SJCRH30 (cell line): ENCODE measurements around the gene PPP4R2. TPM values are rescaled to one million over a fixed set of nuclear protein-coding genes. Genes with fewer than 3 reads are reported as not detected.

Experiments
- DNase-seq, 2 experiments: peaks; one replicate each; pipeline ENCODE4 v3.0.0-alpha.2; 2015 to 2020
- H3K27ac ChIP-seq: fragments of 250-450 bp; sonication (Bioruptor Pico); 2 replicates; pipeline ENCODE4 v1.5.1; 2020; ENCODE audit warnings: mild to moderate bottlenecking, moderate library complexity
- H3K27me3 ChIP-seq: fragments of 250-450 bp; sonication (Bioruptor Pico); 2 replicates; pipeline ENCODE4 v1.5.1; 2020; ENCODE audit warnings: mild to moderate bottlenecking, moderate library complexity
- H3K36me3 ChIP-seq: fragments of 250-450 bp; sonication (Bioruptor Pico); 2 replicates; pipeline ENCODE4 v1.5.1; 2020; ENCODE audit warnings: mild to moderate bottlenecking, moderate library complexity
- H3K4me1 ChIP-seq: fragments of 250-450 bp; sonication (Bioruptor Pico); 2 replicates; pipeline ENCODE4 v1.5.1; 2020; ENCODE audit warnings: mild to moderate bottlenecking, moderate library complexity
- H3K4me3 ChIP-seq: fragments of 250-450 bp; sonication (Bioruptor Pico); 2 replicates; pipeline ENCODE4 v1.5.1; 2020; ENCODE audit warnings: mild to moderate bottlenecking, moderate library complexity
- H3K9me3 ChIP-seq: fragments of 250-450 bp; sonication (Bioruptor Pico); replicated peaks from 2 replicates; pipeline ENCODE4 v1.5.1; 2020; ENCODE audit warnings: mild to moderate bottlenecking, moderate library complexity
- total RNA-seq: library from RNA; depleted of rRNA; stranded (reverse); fragments of >200 nt; shearing (Covaris generic); gene quantifications from 2 replicates; pipeline ENCODE4 v1.2.3, GENCODE V29; 2014

Gene PPP4R2
- total RNA-seq, 1 experiment from 2014 or later = 55.6 TPM

DNA sequence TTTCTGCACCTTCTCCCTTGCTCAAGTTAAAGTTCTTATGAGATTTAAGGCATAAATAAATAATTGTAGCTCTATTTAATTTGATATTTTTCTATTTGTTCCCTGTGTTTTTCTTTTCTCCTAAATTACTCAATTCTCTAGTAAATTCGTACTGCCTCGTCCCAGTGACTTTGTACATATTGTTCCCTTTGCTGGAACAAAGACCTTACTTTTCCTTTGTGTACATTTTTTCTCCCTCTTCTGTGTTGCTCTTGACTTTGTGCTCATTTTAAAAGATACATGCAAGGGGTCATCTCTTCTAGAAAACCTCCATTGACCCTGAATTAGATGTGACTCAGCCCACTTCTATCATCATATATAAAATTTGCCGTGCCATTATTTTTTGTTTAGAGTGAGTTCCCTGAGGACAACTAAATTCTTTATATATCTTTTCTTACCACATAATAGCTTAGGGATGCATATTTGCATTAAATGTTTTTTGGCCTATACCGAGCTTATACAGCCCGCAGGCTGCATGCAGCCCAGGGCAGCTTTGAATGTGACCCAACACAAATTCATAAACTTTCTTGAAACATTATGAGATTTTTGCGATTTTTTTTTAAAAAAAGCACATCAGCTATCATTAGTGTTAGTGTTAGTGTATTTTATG is 29.6 kb downstream of the PPP4R2 start:
- no peak overlapping the region for H3K4me3 ChIP-seq
- no peak overlapping the region for H3K27ac ChIP-seq
- DNase-seq = no peak
- H3K4me1 ChIP-seq = peaks cover 9% of the 10 kb centered on the region; the same call in 1 of the 2 replicates
- H3K9me3 ChIP-seq = no peaks in the 10 kb centered on the region
- no peaks in the 10 kb centered on the region for H3K27me3 ChIP-seq
- no peaks in the 10 kb centered on the region for H3K36me3 ChIP-seq

DNA sequence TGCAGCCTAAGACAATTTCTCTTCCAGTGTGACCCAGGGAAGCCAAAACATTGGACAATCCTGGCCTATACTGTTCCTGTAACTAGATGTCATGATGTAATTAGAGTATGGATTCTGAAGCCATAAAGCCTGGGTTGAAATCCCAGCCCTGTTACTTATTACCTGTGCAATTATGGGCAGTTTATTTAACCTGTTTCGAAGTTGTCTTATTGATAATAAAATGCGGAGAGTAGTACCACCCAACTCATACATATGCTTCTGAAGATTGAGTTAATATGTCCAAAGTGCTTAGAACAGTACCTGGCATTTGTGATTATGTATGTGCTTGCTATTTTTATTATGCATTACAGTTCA is 30.1 kb downstream of the PPP4R2 start:
- H3K27me3 ChIP-seq = no peaks in the 10 kb centered on the region
- no peaks in the 10 kb centered on the region for H3K36me3 ChIP-seq
- H3K4me3 ChIP-seq = no peak overlapping the region
- H3K4me1 ChIP-seq = peaks cover 9% of the 10 kb centered on the region; the same call in 1 of the 2 replicates
- DNase-seq = no peak
- no peak overlapping the region for H3K27ac ChIP-seq
- H3K9me3 ChIP-seq = no peaks in the 10 kb centered on the region

DNA sequence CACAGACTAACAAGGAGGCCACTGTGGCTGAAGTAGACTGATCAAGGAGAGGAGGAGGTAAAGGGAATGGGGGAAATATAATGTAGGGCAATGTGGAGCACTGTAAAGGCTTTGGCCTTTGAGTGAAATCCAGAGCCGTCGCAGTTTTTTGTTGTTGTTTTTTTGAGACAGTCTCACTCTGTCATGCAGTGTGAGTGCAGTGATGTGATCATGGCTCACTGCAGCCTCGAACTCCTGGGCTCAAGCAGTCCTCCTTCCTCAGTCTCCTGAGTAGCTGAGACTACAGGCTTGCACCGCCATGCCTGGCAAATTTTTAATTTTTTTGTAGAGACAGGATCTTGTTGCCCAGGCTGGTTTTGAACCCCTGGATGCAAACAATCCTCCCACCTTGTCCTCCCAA is 32.2 kb downstream of the PPP4R2 start:
- H3K36me3 ChIP-seq = no peaks in the 10 kb centered on the region
- H3K27ac ChIP-seq = no peak overlapping the region
- no peaks in the 10 kb centered on the region for H3K27me3 ChIP-seq
- H3K4me3 ChIP-seq = no peak overlapping the region
- H3K4me1 ChIP-seq = peaks cover 9% of the 10 kb centered on the region; the same call in 1 of the 2 replicates
- DNase-seq = no peak
- no peaks in the 10 kb centered on the region for H3K9me3 ChIP-seq

DNA sequence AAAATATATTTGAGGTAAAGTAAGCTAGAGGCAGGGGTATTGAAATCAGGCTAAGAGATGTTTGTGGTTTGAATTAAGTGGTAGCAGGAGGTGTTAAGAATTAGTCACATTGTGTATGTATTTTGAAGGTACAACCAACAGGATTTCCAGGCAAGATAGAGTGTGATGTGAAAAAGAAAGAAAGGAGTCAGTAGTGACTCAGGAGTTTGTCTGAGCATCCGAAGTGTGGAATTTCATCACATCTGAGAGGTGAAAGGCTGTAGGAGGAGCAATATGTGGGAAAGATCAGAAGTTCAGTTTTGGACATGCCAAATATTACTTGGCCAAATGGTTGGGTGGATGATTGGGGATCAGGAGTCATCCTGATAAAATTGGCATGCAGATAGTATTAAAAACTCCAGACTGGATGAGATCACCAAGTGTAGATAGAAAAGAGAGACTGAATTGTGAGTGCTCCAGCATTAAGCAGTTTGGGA is 32.7 kb downstream of the PPP4R2 start:
- peaks cover 9% of the 10 kb centered on the region; the same call in 1 of the 2 replicates for H3K4me1 ChIP-seq
- no peaks in the 10 kb centered on the region for H3K27me3 ChIP-seq
- no peak overlapping the region for H3K4me3 ChIP-seq
- H3K27ac ChIP-seq = 0 out of 2 replicates have a peak overlapping the region, but pooled peaks have one; percentile 15
- no peaks in the 10 kb centered on the region for H3K36me3 ChIP-seq
- H3K9me3 ChIP-seq = no peaks in the 10 kb centered on the region
- peak in 1 of 2 experiments; percentile 5 for DNase-seq

DNA sequence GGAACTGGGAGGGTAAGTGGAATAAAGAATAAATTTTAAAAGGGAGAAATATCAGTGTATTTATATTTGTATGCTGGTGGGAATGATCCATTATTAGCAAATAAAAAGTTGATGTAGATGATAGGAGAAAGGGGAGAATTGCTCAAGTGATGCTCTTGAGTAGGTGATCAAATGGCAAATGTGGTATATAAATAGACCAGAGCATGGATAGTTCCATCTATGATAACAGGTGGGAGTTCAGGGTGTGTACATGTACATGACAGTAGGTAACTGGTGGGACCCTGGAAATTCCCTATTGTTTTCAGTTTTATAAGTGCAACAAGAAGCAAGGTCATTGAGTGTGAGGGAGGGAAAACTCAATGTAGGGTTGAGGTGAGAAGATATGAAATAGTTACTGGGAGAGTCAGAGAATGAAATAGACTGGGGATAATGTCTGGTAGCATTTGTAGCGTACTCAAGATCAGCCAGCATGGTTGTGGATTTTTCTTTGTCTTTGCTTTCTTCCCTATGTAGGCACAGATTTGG is 33.5 kb downstream of the PPP4R2 start:
- no peak for DNase-seq
- Histone ChIP-seq H3K4me3 (no peak overlapping the region), H3K27me3 (no peaks in the 10 kb centered on the region), H3K9me3 (no peaks in the 10 kb centered on the region), H3K36me3 (no peaks in the 10 kb centered on the region), H3K4me1 (peaks cover 9% of the 10 kb centered on the region; the same call in 1 of the 2 replicates), H3K27ac (no peak overlapping the region)

DNA sequence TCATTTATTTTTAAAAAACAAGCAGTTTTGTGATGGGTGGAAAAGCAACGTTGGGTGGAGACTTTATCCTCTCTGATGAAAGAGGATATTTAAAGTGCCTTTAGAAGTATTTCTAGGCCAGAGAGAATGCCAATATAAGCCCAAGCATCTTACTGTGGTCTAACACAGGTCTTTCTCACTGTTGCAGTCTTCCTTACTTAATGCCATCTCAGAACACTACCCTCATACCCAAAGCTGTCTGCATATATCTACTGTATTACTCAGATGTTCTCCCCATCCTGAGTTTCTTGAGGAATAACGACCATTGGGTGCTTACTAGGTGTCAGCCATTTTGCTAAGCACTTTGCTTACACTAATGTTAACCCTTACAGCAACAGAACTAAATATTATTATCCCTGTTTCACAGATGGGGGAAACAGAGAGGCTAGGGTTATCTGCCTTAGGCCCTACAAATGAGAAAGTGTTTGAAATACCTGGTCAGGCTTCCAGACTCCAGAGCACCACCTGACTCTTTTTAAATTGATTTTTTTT is 35.0 kb downstream of the PPP4R2 start:
- peaks cover 9% of the 10 kb centered on the region; the same call in 1 of the 2 replicates for H3K4me1 ChIP-seq
- DNase-seq = no peak
- no peaks in the 10 kb centered on the region for H3K27me3 ChIP-seq

DNA sequence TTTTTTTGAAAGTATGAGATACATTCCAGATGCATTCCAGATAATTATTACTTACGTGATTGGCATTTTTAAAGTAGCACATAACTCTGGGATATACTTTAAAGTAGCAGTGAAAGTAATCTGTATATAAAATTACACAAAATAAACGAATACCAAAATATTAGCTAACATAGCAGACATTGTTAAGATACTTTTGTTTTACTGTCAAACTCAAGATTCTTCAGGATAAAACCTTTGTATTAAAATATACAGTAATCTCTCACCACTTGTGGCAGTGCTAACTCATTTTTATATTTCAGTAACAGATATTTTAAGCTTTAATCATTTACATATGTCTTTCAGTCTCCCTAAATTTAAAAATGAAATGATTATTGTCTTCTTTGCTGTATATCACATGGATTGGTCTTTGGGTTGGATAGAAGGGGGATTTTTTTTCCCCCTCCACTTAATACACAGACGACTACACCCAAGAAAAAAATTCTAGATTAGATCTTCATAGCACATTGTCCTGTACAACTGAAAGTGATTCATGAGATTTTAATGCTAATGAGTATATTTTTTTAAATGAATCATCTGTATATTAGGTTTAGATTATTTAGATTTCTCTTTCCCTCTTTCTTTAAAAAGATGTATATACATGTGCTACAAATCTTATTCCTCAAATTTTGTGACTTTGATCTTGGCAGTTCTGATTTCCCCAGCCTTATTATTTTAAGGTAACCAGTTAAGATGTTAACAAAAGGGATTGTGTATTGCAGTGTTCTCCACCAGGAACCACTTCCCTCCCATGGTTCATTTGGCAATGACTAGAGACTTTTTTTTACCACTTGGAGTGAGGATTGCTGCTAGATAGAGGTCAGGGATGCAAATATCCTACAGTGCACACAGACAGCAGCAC is 40.3 kb downstream of the PPP4R2 start:
- no peak overlapping the region for H3K4me3 ChIP-seq
- no peak overlapping the region for H3K27ac ChIP-seq
- no peaks in the 10 kb centered on the region for H3K27me3 ChIP-seq
- no peaks in the 10 kb centered on the region for H3K36me3 ChIP-seq
- DNase-seq = no peak
- H3K9me3 ChIP-seq = no peaks in the 10 kb centered on the region
- no peaks in the 10 kb centered on the region for H3K4me1 ChIP-seq

More for the DNA sequence above, 35.0 kb downstream of the PPP4R2 start:
- H3K36me3 ChIP-seq = no peaks in the 10 kb centered on the region
- no peak overlapping the region for H3K4me3 ChIP-seq
- H3K9me3 ChIP-seq = no peaks in the 10 kb centered on the region
- H3K27ac ChIP-seq = no peak overlapping the region

DNA sequence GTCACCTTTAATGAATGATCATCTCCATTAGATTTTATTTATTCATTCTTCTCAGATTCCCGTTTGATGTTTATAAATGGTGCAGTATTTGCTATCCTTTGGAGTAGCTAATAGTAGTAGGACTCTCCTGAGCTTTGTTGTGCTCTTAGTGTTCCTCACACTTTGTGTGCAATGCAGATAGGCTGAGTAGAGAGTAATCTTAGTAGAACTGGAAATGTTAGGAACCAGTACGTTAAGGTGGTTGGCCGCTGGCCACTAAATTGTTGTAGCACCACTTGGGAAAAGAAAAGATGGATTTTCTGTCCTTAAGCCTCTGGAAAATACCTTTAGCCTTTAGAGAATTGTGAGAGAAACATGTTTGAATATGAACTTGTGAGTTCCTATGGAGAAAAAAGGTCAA is 44.9 kb downstream of the PPP4R2 start:
- Histone ChIP-seq H3K27me3 (no peaks in the 10 kb centered on the region), H3K27ac (no peak overlapping the region), H3K36me3 (no peaks in the 10 kb centered on the region), H3K9me3 (no peaks in the 10 kb centered on the region), H3K4me1 (no peaks in the 10 kb centered on the region), H3K4me3 (no peak overlapping the region)
- DNase-seq = no peak

DNA sequence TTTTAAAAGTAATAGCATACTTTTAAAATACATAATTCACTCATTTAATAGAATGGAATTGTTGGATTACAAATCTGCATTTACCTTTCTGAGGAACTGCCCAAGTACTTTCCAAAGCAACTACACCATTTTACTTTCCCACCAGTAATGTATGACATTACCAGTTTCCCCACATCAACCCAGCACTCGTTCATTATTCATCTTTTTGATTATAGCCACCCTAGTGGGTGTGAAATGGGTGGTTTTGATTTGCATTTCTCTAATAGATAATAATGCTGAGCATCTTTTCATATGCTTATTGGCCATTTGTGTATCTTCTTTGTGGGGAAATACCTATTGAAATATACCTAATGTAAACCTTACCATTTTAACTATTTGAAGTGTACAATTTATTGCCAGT is 46.8 kb downstream of the PPP4R2 start:
- Histone ChIP-seq H3K27me3 (no peaks in the 10 kb centered on the region), H3K4me3 (no peak overlapping the region), H3K9me3 (no peaks in the 10 kb centered on the region)

DNA sequence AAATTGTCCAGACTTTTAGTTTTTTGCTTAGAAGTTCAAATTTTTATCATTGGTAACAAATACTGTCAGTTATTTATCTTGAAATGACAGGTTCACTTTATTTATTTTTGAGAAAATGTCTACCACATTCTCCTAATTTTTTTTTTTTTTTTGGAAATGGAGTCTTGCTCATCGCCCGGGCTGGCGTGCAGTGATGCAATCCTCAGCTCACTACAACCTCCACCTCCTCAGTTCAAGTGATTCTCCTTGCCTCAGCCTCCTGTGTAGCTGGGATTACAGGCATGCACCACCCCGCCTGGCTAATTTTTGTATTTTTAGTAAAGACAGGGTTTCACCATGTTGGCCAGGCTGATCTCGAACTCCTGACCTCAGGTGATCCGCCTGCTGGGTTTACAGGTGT is 48.8 kb downstream of the PPP4R2 start:
- H3K36me3 ChIP-seq = 0 out of 2 replicates have a peak, but pooled peaks cover 4% of the 10 kb centered on the region
- no peak for DNase-seq
- no peaks in the 10 kb centered on the region for H3K27me3 ChIP-seq
- H3K27ac ChIP-seq = no peak overlapping the region
- H3K4me3 ChIP-seq = no peak overlapping the region
- H3K4me1 ChIP-seq = no peaks in the 10 kb centered on the region
- no peaks in the 10 kb centered on the region for H3K9me3 ChIP-seq

More for the DNA sequence above, 46.8 kb downstream of the PPP4R2 start:
- no peaks in the 10 kb centered on the region for H3K4me1 ChIP-seq
- DNase-seq = no peak
- no peak overlapping the region for H3K27ac ChIP-seq
- 0 out of 2 replicates have a peak, but pooled peaks cover under 1% of the 10 kb centered on the region for H3K36me3 ChIP-seq

DNA sequence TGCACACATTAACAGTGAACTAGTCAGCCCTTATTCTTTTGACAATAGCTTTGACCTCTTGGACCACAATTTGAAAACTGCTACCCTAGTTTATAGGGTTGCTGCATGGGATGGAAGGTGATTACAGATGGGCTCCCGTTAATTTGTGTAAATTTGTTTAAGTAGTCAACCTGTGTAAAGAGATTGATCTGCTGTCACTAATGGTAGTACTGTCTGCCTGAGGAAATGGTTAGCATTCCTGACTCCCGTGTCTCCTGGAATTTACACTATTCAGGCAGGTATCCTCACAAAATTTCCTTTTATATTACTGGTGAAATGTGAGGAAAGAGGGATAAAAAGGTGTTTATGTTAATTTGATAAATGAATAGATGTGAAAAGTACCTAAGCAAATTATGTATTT is 49.6 kb downstream of the PPP4R2 start:
- H3K27ac ChIP-seq = no peak overlapping the region
- no peak for DNase-seq
- H3K4me3 ChIP-seq = no peak overlapping the region
- H3K9me3 ChIP-seq = no peaks in the 10 kb centered on the region
- no peaks in the 10 kb centered on the region for H3K27me3 ChIP-seq
- H3K36me3 ChIP-seq = peaks cover 4% of the 10 kb centered on the region; the same call in 1 of the 2 replicates
- H3K4me1 ChIP-seq = no peaks in the 10 kb centered on the region

DNA sequence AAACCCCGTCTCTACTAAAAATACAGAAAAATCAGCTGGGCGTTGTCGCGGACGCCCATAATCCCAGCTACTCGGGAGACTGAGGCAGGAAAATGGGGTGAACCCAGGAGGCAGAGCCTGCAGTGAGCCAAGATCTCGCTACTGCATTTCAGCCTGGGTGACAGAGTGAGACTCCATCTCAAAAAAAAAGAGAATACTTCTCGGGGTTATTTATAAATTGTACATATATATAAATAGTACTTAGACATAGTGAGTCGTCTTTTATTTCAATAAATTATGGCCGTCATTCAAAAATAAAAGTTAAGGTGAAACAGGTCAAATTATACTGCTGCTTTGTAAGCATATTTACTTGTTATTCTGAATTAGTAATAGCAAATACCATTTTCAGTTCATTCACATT is 52.7 kb downstream of the PPP4R2 start:
- no peaks in the 10 kb centered on the region for H3K4me1 ChIP-seq
- H3K9me3 ChIP-seq = no peaks in the 10 kb centered on the region
- no peak overlapping the region for H3K4me3 ChIP-seq
- H3K36me3 ChIP-seq = peaks cover 4% of the 10 kb centered on the region; the same call in 1 of the 2 replicates
- H3K27me3 ChIP-seq = no peaks in the 10 kb centered on the region
- no peak for DNase-seq
- H3K27ac ChIP-seq = no peak overlapping the region

DNA sequence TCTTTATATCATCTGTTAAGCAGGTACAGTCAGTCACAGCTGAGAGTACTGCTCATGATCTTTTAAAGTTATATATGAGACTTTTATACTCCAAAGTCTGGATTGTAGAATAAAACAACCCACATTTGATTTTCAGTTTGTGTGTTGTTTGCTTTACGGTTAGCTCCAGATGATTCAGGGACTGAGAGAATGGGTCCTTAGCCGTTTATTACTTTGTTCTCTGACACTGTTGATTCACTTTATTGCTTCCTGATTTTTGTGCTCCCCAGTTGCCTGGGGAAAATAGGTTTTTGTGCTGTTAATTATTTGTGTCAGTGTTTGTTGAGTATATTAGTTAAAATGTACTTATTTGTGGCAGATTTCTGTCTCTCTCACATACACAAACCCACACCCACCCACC is 56.2 kb downstream of the PPP4R2 start:
- H3K27me3 ChIP-seq = no peaks in the 10 kb centered on the region
- H3K36me3 ChIP-seq = peaks cover 4% of the 10 kb centered on the region; the same call in 1 of the 2 replicates
- H3K27ac ChIP-seq = no peak overlapping the region
- no peaks in the 10 kb centered on the region for H3K9me3 ChIP-seq
- H3K4me3 ChIP-seq = no peak overlapping the region
- no peaks in the 10 kb centered on the region for H3K4me1 ChIP-seq
- no peak for DNase-seq

DNA sequence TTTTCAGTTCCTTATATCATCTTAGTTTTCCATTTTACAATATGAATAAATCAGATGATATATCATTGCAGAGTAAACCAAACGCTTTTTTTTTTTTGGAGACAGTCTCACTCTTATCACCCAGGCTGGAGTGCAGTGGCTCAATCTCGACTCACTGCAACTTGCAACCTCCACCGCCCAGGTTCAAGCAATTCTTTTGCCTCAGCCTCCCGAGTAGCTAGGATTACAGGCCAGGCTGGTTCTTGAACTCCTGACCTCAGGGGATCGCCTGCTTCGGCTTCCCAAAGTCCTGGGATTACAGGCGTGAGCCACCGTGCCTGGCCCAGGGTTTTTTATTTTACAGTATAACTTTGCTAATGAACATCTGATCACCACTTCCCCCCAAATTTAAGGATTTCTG is 59.0 kb downstream of the PPP4R2 start:
- Histone ChIP-seq H3K27ac (no peak overlapping the region), H3K4me1 (no peaks in the 10 kb centered on the region), H3K27me3 (no peaks in the 10 kb centered on the region), H3K36me3 (no peaks in the 10 kb centered on the region; the same call in 1 of the 2 replicates), H3K4me3 (no peak overlapping the region), H3K9me3 (no peaks in the 10 kb centered on the region)
- DNase-seq = no peak
